Ovary (tissue), 3 donors: ENCODE measurements around the gene NPFFR1.

Experiments used
- EP300 ChIP-seq: sonication (generic); formaldehyde crosslinking; IDR thresholded peaks from one replicate; pipeline ENCODE4 v1.6.1; 2017; ENCODE audit warnings: antibody characterized with exemption
- TF ChIP-seq, protein P1 (sequence below), 3 donors: fragments of 450-650 bp in 2 of 3; fragments of 200-600 bp in 1 of 3; IDR thresholded peaks; one replicate each; pipeline versions ENCODE4 v1.5.1 to v1.8.0; 2016 to 2022; ENCODE audit warnings: antibody characterized with exemption in 3 of 3, mild to moderate bottlenecking in 1 of 3
- donor health status: DM: no; HTN: no; CAD: no.

DNA sequence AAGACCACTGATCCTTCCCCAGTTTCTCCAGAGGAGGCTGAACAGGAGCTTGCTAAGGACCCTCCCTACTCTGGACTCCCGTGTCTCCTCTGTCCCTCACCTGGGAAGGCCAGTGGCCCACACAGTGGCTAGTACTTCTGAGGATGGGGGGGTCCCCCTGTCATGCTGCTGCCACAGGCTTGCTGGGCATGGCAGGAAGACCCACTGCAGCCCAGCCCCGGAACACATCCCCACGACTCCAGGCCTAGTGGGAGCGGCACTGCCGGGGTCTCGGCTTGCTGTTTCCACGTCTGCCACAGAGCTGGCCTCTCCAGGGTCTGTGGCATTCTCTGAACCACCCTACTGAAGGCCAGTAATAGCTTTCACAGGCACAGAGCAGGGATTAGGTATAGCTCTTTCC, 25.9 kb upstream of the NPFFR1 start:
- TF ChIP-seq, protein P1, sequence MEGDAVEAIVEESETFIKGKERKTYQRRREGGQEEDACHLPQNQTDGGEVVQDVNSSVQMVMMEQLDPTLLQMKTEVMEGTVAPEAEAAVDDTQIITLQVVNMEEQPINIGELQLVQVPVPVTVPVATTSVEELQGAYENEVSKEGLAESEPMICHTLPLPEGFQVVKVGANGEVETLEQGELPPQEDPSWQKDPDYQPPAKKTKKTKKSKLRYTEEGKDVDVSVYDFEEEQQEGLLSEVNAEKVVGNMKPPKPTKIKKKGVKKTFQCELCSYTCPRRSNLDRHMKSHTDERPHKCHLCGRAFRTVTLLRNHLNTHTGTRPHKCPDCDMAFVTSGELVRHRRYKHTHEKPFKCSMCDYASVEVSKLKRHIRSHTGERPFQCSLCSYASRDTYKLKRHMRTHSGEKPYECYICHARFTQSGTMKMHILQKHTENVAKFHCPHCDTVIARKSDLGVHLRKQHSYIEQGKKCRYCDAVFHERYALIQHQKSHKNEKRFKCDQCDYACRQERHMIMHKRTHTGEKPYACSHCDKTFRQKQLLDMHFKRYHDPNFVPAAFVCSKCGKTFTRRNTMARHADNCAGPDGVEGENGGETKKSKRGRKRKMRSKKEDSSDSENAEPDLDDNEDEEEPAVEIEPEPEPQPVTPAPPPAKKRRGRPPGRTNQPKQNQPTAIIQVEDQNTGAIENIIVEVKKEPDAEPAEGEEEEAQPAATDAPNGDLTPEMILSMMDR (IDR thresholded peaks at IDR 0.05), result no peak
- no peak for TF ChIP-seq EP300
